ENCODE results near the gene ALDH3B1. TPM values are rescaled to one million over a fixed set of nuclear protein-coding genes. Genes with fewer than 3 reads are reported as not detected.

Gene ALDH3B1
- total RNA-seq, 2 donors from 2014 or later, result 6.2 to 8.9 TPM

GRCh38 chr11:68024508-68024907 lies 14.4 kb downstream of the ALDH3B1 start:
- DNase-seq (no peak), ATAC-seq (no peak)
- intact Hi-C loops (cut with DNase I), result no loop called here

GRCh38 chr11:68025047-68025446 lies 14.9 kb downstream of the ALDH3B1 start:
- ATAC-seq (no peak), DNase-seq (no peak)
- intact Hi-C loops (cut with DNase I), result no loop called here

GRCh38 chr11:68026391-68027105 lies 16.4 kb downstream of the ALDH3B1 start:
- intact Hi-C loops (cut with DNase I), result no loop called here
- no peak for ATAC-seq
- DNase-seq, result no peak

- ATAC-seq, result no peak
These were observed 17.5 kb downstream of the ALDH3B1 start for GRCh38 chr11:68027667-68028066.

GRCh38 chr11:68028802-68029545 lies 18.8 kb downstream of the ALDH3B1 start:
- intact Hi-C loops (cut with DNase I), result no loop called here
- DNase-seq (no peak), ATAC-seq (no peak)

More at GRCh38 chr11:68027667-68028066, 17.5 kb downstream of the ALDH3B1 start:
- intact Hi-C loops (cut with DNase I), result no loop called here
- no peak for DNase-seq

- DNase-seq (peak; percentile 98), ATAC-seq (peak; percentile 94)
- intact Hi-C loops (cut with DNase I), result loop anchor here in 1 of 2 donors (10.0 kb wide), 2 partner anchors 94 to 174 kb away; partner anchors contain the start of gene CHKA
These were observed 20.4 kb downstream of the ALDH3B1 start, which contains the start of gene NDUFS8 for GRCh38 chr11:68030318-68031143. TSS of gene NDUFS8 (plus strand) at chr11:68030681. CDS start at chr11:68032152, 1,471 bp downstream.

- intact Hi-C loops (cut with DNase I), result loop anchor here in 1 of 2 donors (10.0 kb wide), 2 partner anchors 94 to 174 kb away; partner anchors contain the start of gene CHKA
- ATAC-seq, result peak; percentile 10 to 20
- no peak for DNase-seq
These were observed 21.0 kb downstream of the ALDH3B1 start for GRCh38 chr11:68031144-68031464.

GRCh38 chr11:68032003-68032402 lies 21.9 kb downstream of the ALDH3B1 start:
- no peak for ATAC-seq
- DNase-seq, result no peak
- intact Hi-C loops (cut with DNase I), result loop anchor here in 1 of 2 donors (10.0 kb wide), 2 partner anchors 93 to 173 kb away; partner anchors contain the start of gene CHKA

GRCh38 chr11:68032997-68033707 lies 23.0 kb downstream of the ALDH3B1 start:
- no peak for ATAC-seq
- intact Hi-C loops (cut with DNase I), result loop anchor here in 1 of 2 donors (10.0 kb wide), 2 partner anchors 92 to 172 kb away; partner anchors contain the start of gene CHKA
- DNase-seq, result no peak

GRCh38 chr11:68033708-68034045 lies 23.6 kb downstream of the ALDH3B1 start:
- intact Hi-C loops (cut with DNase I), result loop anchor here in 1 of 2 donors (10.0 kb wide), 2 partner anchors 91 to 171 kb away; partner anchors contain the start of gene CHKA
- ATAC-seq, result peak; percentile 7 to 19
- peak; percentile 71 for DNase-seq

- DNase-seq (no peak), ATAC-seq (no peak)
- intact Hi-C loops (cut with DNase I), result loop anchor here in 1 of 2 donors (10.0 kb wide), 2 partner anchors 89 to 169 kb away; partner anchors contain the start of gene CHKA
These were observed 25.2 kb downstream of the ALDH3B1 start for GRCh38 chr11:68035266-68035876.

GRCh38 chr11:68036141-68036716 lies 26.1 kb downstream of the ALDH3B1 start:
- ATAC-seq (no peak), DNase-seq (no peak)
- intact Hi-C loops (cut with DNase I), result loop anchor here in 1 of 2 donors (10.0 kb wide), 2 partner anchors 89 to 169 kb away; partner anchors contain the start of gene CHKA

GRCh38 chr11:68036717-68037239 lies 26.7 kb downstream of the ALDH3B1 start:
- ATAC-seq (peak in 1 of 2 donors; percentile 14), DNase-seq (peak; percentile 70)
- intact Hi-C loops (cut with DNase I), result loop anchor here in 1 of 2 donors (10.0 kb wide), 2 partner anchors 88 to 168 kb away; partner anchors contain the start of gene CHKA

- ATAC-seq, result no peak
- intact Hi-C loops (cut with DNase I), result loop anchor here in 1 of 2 donors (10.0 kb wide), 2 partner anchors 87 to 167 kb away; partner anchors contain the start of gene CHKA
- DNase-seq, result peak; percentile 28
These were observed 27.5 kb downstream of the ALDH3B1 start for GRCh38 chr11:68037411-68038225.

- peak in 1 of 2 donors; percentile 2 for ATAC-seq
- DNase-seq, result peak; percentile 29
- intact Hi-C loops (cut with DNase I), result loop anchor here in 1 of 2 donors (10.0 kb wide), 2 partner anchors 87 to 167 kb away; partner anchors contain the start of gene CHKA
These were observed 28.1 kb downstream of the ALDH3B1 start for GRCh38 chr11:68038226-68038717.

All from left cardiac atrium (tissue), 4 donors.